Measurements from ENCODE around the gene ELAVL3.

DNA sequence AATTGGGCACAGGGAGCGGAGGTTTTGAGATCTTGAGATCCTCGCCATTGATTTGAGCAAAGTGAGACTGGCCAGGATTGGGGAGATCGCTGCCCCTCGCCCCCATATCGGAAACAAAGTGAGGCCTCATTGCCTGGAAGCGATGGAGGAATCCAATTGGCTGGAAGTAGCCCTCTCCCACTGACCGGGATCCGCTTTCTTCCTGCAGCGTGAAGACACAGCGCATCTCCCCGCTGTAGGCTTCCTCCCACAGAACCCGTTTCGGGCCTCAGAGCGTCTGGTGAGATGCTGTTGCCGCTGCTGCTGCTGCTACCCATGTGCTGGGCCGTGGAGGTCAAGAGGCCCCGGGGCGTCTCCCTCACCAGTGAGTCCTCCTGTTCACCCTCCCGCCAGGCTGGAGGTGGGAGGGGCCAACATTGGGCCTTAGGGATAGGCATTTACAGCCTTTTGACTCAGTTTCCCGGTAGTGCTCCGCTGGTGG lies 45.0 kb downstream of the ELAVL3 start:
- TF ChIP-seq CTCF (IDR thresholded peaks at IDR 0.05) (no peak), POLR2AphosphoS5 (IDR thresholded peaks at IDR 0.05; ENCODE audit: low read depth, low read length) (no peak), TCF7L2 (IDR thresholded peaks at IDR 0.05; ENCODE audit: low read depth, low read length) (no peak)
- TF ChIP-seq, protein P1, sequence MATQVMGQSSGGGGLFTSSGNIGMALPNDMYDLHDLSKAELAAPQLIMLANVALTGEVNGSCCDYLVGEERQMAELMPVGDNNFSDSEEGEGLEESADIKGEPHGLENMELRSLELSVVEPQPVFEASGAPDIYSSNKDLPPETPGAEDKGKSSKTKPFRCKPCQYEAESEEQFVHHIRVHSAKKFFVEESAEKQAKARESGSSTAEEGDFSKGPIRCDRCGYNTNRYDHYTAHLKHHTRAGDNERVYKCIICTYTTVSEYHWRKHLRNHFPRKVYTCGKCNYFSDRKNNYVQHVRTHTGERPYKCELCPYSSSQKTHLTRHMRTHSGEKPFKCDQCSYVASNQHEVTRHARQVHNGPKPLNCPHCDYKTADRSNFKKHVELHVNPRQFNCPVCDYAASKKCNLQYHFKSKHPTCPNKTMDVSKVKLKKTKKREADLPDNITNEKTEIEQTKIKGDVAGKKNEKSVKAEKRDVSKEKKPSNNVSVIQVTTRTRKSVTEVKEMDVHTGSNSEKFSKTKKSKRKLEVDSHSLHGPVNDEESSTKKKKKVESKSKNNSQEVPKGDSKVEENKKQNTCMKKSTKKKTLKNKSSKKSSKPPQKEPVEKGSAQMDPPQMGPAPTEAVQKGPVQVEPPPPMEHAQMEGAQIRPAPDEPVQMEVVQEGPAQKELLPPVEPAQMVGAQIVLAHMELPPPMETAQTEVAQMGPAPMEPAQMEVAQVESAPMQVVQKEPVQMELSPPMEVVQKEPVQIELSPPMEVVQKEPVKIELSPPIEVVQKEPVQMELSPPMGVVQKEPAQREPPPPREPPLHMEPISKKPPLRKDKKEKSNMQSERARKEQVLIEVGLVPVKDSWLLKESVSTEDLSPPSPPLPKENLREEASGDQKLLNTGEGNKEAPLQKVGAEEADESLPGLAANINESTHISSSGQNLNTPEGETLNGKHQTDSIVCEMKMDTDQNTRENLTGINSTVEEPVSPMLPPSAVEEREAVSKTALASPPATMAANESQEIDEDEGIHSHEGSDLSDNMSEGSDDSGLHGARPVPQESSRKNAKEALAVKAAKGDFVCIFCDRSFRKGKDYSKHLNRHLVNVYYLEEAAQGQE (IDR thresholded peaks at IDR 0.05; ENCODE audit: insufficient read depth in 1 of 2, low read depth in 2 of 2, low read length in 1 of 2), result no peak
